NCI-H748 (cell line): ENCODE data around the gene CDC42BPG.

ENCODE experiments used
- DNase-seq: peaks from one replicate; lab custom pipeline; 2025; ENCODE audit not compliant: unreplicated experiment; lab: John Stamatoyannopoulos, UW

CDC42BPG gene

GRCh38 chr11:64866173-64866491 is 21.7 kb upstream of the CDC42BPG start:
- no peak for DNase-seq

DNA sequence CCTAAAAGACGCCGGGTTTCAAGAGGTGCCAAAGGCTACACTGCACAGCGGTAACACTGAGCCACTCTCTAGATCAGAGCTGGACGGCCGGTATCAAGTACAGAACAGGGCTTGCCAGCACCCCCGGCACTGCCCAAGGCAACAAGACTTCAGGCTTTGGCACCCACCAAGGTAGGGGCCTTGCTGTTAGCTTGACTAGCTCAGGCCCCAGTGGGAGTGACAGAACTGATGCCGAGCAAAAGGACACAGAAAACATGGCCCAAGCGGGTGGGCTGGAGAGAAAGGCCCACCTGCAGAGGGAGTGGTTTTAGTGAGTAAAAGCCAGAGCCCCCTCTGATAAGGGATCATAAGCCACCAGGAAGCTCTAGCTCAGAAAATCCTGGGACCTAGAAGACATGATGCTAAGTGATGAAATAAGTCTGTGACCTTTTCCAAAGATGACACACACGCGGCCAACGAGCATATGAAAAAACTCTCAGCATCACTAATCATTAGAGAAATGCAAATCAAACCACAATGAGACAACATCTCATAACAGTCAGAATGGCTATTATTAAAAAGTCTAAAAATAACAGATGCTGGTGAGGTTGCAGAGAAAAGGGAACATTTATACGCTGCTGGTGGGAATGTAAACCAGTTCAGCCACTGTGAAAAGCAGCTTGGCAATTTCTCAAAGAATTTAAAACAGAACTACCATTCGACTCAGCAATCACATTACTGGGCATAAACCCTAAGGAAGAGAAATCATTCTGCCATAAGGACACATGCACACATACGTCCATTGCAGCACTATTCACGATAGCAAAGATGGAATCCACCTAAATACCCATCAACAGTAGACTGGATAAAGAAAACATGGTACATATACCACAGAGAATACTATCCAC is 21.1 kb upstream of the CDC42BPG start:
- DNase-seq, result no peak

DNA sequence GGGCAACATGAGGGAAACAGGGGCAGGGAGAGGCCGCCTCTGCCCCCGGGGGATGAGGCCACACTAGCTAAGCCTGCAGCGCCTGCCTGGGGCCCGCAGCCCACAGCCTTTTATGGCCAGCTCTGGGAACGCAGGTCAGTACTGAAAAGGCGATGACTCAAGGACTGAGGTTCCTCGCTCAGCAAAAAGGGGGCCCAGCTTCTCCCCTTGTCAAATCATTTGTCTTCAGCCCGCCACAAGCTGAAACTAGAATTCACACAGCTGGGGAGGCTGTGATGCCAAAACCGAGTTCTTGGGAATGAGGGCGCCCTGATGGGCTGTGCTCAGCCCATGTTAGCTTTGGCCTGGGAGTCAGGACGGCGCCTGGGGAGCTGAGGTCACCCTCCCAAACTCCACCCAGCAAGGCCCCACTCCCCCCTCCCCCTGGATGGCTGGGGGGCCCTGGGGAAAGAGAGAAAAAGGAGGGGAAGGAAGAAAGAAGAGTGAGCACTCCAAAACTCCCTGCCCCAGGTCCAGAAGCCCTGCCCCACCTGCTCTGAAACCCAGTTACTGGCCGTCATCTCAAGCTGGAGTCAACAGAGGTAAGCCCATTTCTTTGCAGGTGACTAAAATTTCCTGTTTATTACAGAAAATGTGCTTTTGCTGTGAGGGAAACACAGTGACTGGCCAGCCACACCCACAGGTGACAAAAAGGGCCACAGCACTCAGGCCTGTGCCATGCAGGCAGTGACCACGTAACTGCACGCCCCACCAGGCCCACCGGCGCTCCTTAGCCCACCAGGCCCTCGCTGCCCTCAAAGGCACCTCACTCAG is 20.2 kb upstream of the CDC42BPG start:
- DNase-seq, result no peak

- DNase-seq, result no peak
Observed at GRCh38 chr11:64864135-64864472, 19.7 kb upstream of the CDC42BPG start.

DNA sequence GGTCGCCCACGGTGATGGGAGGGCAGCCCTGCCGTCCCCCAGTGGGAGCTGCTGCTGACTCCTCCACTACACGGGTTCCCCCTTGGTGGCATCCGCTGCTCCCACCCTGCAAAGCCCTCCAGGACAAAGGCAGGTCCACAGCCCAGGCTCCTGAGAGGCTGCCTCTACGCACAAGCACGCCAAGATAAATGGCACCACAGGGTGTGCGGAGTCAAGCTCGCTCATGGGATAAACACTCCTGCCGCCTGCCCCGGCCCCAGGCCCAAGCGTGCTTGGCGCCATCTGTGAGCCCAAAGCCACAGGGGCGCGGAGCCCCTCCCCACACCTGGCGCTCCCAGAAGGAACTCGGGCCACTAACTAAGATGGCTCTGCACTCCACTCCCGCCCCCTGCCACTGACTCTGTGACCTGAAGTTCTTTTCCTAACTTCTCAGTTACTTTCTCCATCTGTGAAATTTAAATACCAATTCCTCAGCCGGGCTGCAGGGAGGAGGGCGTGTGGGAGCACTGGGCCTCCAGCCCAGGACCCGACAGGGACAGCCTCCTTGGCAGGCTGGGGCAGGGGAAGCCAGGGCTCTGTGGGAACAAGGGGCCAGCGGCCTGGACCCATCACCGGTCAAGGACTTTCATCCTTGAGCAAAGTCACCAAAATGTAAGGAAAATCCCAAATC is 19.1 kb upstream of the CDC42BPG start:
- peak; percentile 19 for DNase-seq

GRCh38 chr11:64862987-64863390 is 18.5 kb upstream of the CDC42BPG start:
- no peak for DNase-seq

GRCh38 chr11:64861227-64861975 is 16.9 kb upstream of the CDC42BPG start:
- DNase-seq, result no peak

GRCh38 chr11:64859542-64860414 is 15.3 kb upstream of the CDC42BPG start:
- DNase-seq, result no peak

GRCh38 chr11:64858467-64859263 is 14.2 kb upstream of the CDC42BPG start:
- DNase-seq, result no peak

DNA sequence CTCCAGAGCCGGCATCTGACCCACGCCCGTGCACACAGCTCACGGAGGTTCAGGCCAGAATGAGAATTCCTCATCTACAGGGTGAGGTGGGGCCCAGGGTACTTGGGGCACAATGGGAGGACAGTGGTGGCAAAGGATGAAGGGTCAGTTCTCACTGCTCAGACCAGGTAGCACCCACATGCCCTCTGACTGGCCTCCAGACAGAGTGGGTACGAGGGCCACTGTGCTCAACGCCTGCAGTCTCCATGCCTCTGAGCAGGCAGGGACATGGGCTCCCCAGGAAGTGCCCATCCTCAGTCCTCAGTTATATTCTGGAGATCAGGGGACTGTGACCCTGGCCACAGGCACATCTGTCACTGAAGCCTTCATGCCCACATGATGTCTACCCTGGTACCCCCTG is 13.0 kb upstream of the CDC42BPG start:
- DNase-seq, result no peak

DNA sequence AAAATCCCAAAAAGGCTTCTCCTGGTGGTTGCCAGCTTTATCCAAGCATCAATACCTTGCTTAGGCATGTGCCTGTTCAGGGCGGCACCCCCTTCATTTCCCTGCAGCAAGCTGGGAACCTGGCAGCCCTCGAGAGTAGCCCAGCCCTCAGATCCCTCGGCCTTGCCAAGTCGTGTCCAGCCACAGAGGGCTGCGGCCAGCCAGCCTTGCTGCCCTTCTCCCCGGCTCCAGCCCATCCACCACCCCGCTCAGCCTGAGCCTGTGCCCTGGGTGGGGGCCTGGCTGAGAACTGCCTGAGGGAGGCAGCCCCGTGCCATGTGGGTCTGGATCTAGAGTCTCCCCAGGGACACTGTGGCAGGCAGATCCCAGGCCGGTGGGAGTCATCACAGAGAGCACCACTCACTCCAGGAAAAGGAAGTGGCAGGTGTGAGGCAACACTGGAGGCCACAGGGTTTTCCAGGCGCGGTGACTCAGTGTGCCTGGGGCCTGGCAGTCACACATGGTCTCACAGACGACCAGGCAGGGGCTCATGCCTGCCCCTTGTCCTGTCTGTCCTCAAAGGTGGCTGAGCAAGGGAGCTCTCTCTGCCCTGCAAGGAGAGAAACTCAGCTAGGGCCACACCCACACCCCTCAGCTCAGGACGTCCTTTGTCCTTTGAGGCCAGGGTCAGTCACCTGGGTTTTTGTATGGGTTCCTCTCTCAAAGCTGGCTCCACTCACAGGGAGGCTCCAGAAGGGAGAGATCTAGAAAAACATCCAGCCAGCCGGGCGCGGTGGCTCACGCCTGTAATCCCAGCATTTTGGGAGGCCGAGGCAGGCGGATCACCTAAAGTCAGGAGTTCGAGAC is 12.2 kb upstream of the CDC42BPG start:
- DNase-seq, result no peak

DNA sequence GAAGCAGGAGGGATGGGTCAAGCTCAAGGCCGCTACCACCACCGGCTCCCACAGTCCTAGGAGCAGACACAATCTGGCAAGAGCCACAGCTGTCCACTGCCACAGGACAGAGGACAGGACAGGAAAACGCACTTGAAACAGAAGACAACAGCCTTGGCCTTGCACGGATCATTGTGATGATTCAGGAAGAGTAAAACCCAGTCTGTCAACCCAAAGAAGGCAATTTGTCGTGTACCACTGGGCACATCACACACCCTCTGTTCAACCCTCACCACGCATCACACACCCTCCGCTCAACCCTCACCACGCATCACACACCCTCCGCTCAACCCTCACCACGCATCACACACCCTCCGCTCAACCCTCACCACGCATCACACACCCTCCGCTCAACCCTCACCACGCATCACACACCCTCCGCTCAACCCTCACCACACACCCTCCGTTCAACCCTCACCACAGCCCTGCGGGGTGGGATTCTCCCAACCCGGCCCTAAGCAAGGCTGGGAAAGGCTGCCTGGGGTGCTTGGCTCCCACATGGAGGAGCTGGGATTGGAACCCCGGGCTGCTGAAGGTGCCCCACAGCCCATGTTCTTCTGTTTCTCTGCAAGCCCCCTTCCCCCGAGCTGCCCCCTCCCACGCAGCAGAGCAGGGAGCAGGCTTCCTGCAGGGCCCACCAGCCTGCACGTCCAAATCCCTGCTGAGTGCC is 11.3 kb upstream of the CDC42BPG start:
- no peak for DNase-seq

DNA sequence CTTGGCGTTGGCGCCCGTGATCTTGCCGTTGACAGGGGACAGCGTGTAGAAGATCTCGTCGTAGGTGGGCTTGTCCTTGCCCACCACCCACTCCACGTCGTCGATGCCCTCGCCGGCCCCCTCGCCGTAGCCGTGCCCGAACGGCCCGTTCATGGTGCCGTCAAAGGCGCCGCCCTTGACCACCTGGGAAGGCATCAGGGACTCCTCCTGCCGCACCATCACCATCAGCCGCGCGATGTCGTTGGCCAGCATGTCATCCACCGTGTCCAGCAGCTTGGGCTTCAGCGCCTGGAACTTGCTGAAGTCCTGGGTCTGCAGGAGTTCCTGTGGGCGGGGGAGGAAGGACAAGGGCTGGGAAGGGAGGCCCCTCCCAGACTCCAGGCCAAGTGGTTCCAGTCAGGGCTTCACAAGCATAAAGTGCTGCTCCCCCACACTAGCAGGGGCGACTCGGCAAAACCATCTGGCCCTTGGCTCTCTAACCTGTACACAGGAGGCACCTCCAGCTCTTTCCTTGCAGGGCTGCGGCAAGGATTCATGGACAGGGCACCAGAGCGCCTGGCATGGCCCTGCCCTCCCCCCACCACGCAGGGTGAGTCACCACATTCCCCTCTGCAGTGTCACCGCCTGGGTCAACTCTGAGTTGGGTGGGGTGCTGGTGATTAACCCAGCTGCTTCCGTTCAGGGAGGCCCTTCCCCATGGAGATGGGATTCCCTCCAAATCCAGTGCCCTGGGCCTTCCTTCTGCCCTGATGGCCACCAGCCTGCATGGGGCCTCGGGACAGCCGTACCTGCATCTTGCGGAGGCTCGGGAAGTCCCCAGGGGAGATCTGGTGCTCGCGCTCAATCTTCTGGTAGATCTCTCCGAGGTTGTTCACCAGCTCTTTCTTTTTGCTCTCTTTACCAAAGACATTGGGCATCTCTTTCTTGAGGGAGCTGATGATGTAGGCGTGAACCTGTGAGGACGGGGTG is 10.4 kb upstream of the CDC42BPG start:
- DNase-seq, result no peak

GRCh38 chr11:64854157-64854533 is 9.7 kb upstream of the CDC42BPG start:
- no peak for DNase-seq

DNA sequence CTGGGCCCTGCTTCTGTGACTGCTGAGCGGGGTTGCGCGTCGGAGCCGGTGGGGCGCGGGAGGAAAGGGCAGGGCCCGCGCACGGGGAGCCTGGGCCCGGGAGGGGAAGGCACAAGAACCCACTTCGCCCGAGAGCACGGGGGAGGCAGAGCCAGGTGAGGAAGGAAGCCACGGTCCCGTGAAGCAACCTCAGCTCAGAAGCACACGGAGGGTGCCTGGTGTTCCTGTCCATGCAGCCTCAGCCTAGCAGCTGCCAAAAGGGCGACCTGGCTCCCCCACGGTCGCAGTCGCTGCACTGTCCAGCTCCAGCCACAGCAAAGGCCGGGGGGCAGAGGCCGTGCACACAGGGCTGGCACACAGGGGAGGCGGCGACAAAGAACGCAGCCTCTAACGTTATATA is 9.3 kb upstream of the CDC42BPG start:
- no peak for DNase-seq

DNA sequence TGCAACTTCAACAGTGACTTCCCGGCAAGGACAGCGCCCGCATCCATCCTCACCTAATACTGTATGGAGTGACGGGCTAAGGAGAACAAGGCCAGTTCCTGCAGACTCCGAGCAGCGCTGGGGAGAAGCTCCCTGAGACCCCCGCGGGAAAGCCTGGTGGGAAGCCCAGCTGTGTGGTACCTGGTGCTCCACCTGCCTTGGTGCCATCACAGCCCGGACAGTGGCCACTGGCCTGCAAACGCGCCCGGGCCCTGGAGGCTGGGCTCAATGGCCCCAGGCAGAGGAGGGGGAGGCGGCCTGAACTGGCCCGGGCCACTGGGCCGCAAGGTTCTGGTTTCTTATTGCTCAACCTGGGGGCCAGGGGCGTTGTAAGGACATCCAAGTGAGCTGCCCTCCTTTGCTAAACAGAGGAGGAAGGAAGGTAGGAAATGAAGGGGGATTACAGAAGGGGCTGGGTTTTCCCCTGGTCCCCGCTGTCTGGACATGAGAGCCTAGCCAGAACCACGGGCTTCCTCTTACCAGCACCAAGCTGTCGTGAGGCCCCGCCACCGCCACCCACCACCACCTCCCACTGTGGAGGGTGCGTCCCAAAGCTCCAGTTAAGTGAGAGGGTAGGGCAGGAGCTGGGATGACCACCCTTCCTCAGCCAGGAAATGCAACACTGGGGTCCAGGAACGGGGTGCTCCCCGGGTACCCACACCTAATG is 8.5 kb upstream of the CDC42BPG start:
- no peak for DNase-seq
